B cell (primary cell): ENCODE data around the gene ZCCHC4.

Experiments used
- EZH2 ChIP-seq: IDR thresholded peaks from 2 replicates; pipeline ENCODE4 v1.6.1; 2012; ENCODE audit warnings: borderline replicate concordance, low read depth, mild to moderate bottlenecking, moderate library complexity, low read length; ENCODE audit not compliant: insufficient read depth, poor library complexity, severe bottlenecking
- TF ChIP-seq, protein P1 (sequence below): fragments of 200-600 bp; IDR thresholded peaks from one replicate; pipeline ENCODE4 v1.8.0; 2022; ENCODE audit warnings: antibody characterized with exemption, mild to moderate bottlenecking

DNA sequence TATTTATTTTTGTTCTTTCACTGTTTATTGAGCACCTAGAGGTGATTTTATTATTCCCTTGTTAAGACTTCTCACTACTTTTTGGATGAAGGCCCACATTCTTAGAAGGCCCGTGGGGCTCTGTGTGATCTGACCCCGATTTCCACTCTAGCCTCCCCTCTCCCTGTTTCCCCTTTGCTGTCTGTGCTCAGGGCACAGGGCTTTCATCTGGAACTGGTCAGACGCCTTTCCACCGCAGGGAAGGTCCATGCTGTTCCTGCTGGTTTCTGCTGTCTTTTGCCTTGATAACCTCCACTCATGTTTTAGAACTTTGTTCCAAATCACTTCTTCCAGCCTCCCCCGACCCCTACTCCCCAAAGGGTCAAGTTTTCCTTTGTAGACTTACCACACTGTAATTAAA lies 33.2 kb downstream of the ZCCHC4 start:
- TF ChIP-seq, protein P1, sequence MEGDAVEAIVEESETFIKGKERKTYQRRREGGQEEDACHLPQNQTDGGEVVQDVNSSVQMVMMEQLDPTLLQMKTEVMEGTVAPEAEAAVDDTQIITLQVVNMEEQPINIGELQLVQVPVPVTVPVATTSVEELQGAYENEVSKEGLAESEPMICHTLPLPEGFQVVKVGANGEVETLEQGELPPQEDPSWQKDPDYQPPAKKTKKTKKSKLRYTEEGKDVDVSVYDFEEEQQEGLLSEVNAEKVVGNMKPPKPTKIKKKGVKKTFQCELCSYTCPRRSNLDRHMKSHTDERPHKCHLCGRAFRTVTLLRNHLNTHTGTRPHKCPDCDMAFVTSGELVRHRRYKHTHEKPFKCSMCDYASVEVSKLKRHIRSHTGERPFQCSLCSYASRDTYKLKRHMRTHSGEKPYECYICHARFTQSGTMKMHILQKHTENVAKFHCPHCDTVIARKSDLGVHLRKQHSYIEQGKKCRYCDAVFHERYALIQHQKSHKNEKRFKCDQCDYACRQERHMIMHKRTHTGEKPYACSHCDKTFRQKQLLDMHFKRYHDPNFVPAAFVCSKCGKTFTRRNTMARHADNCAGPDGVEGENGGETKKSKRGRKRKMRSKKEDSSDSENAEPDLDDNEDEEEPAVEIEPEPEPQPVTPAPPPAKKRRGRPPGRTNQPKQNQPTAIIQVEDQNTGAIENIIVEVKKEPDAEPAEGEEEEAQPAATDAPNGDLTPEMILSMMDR = no peak
- no peak for TF ChIP-seq EZH2
